Measurements from ENCODE around the gene PRSS50.

DNA sequence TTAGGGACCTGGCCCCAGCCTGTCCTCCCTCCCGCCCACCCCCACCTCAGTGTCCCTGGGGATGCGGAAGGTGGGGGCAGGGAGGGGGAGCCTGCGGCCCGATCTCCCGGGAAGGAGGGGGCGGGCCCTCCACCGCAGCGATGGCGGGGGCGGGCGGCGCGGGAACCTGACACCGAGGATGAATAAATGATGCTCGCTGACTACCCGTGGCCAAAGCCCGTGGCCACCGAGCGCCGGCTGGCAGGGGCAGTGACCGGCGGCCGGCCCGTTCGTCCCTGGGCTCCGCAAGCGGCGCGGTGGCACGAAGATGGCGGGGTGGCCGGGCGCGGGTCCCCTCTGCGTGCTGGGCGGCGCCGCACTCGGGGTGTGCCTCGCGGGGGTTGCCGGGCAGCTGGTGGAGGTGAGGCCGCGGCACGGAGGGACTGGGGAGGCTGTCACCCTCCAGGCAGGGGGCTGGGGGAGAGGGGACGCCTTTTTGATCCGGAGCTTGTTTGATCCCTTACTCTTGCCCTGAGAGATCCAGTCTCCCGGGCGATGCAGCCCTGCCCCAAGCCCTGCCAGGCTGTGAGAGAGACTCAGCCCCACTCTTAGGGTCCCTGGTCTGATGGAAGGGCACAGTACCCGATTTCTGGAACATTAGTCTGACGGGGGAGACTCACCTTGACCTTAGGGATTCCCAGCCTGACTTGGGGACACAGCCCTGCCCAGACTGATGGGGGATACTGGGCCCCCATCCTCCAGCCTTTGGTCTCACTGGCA lies 16.3 kb downstream of the PRSS50 start, which contains the start of gene TMIE:
- TF ChIP-seq, protein P1, sequence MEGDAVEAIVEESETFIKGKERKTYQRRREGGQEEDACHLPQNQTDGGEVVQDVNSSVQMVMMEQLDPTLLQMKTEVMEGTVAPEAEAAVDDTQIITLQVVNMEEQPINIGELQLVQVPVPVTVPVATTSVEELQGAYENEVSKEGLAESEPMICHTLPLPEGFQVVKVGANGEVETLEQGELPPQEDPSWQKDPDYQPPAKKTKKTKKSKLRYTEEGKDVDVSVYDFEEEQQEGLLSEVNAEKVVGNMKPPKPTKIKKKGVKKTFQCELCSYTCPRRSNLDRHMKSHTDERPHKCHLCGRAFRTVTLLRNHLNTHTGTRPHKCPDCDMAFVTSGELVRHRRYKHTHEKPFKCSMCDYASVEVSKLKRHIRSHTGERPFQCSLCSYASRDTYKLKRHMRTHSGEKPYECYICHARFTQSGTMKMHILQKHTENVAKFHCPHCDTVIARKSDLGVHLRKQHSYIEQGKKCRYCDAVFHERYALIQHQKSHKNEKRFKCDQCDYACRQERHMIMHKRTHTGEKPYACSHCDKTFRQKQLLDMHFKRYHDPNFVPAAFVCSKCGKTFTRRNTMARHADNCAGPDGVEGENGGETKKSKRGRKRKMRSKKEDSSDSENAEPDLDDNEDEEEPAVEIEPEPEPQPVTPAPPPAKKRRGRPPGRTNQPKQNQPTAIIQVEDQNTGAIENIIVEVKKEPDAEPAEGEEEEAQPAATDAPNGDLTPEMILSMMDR (IDR thresholded peaks at IDR 0.05; ENCODE audit: borderline replicate concordance, extremely low read depth, low read length, poor library complexity, severe bottlenecking): no peak
- no peak for TF ChIP-seq EZH2 (IDR thresholded peaks at IDR 0.05; ENCODE audit: borderline replicate concordance, low read depth, low read length, severe bottlenecking)
